Activated gamma-delta T cell treated with anti-CD3 and anti-CD28 coated beads, Interleukin-2, amount 50 U/mL, for 16 hours (primary cell): ENCODE results near the gene ENTPD8.
"Not testable (repeated sequence)": the region's sequence is repeated elsewhere in the genome, so short reads cannot be mapped to it uniquely, and the experiment has no call there.

Source experiments
- DNase-seq: peaks from one replicate; pipeline ENCODE4 v3.0.0-alpha.2; 2020; ENCODE audit warnings: low read depth

The ENTPD8 gene

DNA sequence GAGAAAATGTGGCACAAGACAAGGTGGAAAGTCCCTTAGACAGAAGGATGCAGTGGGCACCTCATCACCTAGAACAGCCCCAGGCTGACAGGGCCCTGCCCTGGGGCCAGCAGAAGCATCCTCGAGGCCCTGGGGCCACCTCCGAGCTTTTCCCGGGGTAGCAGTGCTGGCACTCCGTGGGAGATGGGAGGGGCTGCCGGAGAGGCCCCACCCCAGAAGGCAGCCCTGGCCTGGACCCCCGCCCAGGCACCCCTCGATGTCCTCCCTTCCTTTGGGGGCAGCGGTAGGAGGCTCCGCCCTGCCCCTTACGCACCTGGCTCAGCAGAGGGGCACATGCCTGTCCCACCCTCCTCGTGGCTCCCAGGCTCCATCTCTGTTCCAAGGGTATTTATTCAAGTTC, 35.7 kb upstream of the ENTPD8 start:
- DNase-seq: no peak

DNA sequence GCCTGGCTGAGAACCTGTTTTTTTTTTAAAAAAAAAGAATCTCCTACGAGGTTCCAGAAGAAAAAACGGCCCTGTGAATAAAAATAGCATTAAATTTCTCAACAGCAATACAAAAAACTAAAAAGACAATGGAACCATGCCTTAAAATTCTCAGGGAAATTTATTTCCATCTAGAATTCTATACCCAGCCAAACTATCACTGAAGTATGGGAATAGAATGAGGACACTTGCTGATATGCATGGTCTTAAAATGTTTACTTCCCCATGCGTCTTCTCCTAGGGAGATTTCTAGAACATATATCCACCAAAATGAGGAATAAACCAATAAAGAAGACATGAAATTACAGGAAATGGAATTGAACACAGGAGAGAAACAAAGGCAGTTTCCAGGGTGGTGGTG, 34.5 kb upstream of the ENTPD8 start:
- no peak for DNase-seq

DNA sequence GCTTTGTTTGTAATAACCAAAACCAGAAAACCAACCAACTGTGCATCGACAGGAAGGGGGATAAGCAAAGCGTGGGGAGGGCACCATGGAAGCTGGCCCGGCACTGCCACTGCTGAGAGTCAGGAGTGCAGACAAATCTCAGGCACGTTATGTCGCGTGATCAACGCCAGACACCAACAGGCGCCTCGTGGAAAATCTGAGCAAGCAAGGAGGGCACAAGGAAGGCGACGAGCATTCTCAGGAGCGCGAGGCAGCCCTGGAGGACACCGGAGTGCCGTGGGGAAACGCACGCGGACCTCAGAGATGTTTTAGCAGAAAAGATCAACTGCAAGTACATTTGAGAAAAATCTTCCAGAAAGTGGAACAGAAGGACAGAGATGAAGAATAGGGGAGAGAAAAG, 33.1 kb upstream of the ENTPD8 start:
- no peak for DNase-seq

DNA sequence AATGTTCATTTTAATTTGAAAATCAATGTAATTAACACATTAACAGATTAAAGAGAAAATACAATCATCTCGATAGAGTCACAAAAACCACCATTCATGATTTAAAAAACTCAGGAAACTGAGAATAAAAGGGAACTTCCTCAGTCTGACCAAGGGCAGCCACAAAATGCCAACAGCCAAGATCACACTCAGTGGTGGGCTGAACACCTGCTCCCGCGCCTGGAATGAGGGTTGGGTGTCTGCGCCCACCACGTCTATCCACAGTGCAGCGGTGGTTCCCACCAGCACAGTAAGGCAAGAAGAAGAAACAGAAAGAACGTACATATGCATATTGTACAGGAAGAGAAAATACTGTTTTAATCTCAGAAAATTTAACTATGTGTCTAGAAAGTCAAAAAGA, 29.6 kb upstream of the ENTPD8 start:
- no peak for DNase-seq

DNA sequence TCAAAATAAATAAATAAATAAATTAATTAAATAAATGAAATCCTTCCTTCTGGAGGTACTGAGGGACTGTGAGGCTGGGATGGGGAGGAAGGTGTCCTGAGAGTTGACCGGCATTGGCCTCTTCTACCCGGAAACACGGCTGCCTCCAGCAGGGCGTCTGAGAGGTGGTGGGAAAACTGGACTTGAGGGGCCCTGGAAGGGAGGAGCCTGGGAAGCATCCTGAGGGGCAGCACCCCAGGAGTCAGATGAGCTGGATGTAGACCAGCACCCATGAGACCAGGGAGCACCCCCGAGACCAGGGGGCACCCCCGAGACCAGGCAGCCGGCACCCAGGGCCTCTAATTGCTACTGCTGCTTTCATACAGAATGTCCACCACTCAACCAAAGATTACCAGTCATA, 26.7 kb upstream of the ENTPD8 start:
- DNase-seq: no peak

DNA sequence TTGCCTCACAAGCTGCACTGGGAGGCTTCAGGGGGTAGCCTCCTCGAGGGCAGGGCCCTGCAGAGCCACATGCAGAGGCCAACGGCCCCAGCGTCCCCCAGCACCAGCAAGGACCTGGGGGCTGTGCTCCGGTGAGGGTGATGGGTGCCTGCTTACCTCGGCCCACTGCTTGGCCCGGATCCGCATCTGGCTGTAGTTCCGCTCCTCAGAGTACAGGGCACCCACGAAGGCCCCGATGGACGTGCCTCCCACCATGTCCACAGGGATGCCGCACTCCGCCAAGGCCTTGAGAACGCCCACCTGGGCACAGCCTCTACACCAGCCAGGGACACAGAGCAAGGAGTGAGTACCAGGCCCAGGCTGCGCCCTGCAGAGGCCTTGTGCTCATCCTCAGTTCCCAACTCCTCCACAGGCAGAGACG, 26.0 kb upstream of the ENTPD8 start:
- DNase-seq: no peak

DNA sequence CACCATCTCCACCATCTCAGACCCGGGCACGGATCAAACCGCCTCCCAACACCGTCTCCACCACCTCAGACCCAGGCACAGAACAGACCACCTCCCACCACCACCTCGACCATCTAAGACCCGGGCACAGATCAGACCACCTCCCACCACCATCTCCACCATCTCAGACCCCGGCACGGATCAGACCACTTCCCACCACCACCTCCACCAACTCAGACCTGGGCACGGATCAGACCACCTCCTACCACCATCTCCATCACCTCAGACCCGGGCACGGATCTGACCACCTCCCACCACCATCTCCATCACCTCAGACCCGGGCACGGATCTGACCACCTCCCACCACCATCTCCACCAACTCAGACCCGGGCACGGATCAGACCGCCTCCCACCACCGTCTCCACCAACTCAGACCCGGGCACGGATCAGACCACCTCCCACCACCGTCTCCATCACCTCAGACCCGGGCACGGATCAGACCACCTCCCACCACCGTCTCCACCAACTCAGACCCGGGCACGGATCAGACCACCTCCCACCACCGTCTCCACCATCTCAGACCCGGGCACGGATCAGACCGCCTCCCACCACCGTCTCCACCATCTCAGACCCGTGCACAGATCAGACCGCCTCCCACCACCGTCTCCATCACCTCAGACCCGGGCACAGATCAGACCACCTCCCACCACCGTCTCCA, 25.4 kb upstream of the ENTPD8 start:
- not testable (repeated sequence) for DNase-seq

DNA sequence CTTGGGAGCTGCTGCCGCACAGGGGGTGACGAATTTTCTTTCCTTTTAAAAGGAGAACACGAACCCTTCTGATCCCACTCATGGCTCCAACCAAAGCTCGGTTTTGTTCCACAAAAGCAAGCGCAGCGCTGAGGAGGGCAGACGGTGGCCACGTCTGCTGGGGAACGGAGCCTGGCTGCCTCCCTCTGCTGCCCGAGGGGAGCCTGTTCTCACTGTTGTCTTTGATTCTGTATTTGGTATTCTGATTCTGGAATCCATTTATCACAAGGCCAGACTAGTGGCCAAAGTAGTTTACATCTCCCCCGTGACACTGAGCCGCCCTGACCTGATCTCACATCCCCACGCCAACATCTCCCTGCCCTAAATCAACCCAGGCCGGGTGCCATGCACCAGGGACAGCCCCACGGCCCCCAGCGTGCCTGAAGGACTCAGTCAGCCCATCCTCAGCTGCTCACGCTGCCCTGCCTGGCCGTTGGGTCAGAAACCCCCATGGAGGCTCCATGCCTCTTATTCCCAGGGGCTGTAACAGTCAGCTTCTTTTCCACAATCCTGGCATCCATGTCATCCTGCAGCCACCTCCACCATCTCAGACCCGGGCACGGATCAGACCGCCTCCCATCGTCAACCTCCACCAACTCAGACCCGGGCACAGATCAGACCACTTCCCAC, 24.7 kb upstream of the ENTPD8 start:
- no peak for DNase-seq

DNA sequence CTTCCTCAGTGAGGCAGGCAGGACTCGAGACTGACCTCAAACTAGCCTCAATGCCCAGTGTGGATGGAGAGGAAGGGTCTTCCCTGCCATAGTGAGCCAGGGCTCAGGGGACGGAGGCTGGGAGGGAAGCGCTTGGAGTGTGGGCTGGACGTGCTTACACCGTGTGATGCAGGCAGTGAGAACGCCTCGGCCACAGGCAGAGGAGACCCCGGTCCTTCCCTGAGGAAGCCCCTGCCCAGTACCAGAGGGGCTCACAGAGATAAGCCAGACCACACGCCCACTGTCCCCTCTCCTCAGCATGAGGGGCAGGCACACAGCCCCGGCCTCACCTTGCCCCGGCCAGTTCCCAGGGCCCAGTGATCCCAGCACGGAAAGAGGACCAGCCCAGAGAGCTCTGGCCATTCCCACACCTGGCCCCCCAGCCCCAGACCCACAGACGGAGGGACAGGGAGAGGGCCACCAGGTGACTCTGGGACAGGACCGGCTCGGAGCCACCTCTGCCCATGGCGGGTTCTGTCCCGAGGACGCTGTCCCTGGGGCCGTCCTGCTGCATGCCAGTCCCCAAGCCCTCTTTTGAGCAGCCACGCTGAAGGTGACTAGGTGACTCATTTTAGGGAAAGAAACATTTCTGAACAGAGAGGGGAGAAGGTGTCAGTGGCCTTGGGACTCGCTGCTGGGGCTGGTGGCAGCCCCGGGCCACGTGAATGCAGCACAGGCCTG, 24.0 kb upstream of the ENTPD8 start:
- no peak for DNase-seq

DNA sequence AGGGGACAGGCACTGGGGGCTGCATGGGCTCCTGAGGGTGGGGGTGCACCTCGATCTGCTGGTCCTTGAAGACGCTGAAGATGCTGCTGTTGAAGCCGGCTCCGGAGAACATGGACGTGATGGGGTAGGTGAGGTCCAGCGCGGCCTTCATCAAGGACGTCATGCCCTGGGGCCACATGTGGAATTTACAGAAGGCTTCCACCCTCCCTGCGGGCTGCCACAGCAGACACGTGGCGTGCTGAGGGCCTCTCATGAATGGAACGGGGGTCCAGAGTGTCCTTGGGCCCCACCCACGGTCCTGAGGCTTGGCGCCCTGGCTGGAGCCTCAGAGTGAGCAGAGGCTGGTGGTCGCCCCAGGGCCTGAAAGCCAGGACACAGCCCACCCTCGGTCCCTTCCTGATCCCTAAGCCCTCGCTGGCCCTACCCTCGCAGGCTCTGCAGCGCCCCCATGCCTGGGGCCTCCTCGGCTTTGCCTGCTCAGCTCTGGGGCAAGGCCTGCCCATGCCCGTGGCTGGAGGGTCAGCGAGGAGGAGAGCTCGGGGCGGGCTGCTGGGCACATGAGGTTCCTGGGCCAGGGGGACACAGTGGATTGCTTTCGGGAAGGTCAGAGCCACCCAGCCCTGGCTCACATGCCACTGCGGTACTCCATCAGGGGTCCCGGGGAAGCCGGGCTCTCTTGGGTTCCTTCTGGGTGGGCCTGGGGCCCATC, 23.3 kb upstream of the ENTPD8 start:
- no peak for DNase-seq

DNA sequence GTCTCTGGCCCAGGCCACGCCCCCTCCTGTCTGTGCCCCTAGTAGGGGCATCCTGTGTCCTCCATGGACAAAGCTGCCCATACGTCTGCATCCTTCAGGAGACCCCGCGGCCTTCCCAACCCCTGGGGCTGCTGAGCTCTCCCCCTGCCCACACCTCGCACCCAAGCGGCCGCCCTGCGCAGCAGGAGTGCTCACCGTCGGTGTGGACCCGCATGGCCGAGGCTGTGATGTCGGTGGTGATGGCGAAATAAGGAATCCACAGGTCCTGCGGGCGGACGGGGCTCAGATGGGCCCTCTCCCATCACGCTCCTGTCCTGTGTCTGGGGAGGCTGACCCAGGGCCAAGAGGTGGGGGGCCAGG, 22.8 kb upstream of the ENTPD8 start:
- no peak for DNase-seq

DNA sequence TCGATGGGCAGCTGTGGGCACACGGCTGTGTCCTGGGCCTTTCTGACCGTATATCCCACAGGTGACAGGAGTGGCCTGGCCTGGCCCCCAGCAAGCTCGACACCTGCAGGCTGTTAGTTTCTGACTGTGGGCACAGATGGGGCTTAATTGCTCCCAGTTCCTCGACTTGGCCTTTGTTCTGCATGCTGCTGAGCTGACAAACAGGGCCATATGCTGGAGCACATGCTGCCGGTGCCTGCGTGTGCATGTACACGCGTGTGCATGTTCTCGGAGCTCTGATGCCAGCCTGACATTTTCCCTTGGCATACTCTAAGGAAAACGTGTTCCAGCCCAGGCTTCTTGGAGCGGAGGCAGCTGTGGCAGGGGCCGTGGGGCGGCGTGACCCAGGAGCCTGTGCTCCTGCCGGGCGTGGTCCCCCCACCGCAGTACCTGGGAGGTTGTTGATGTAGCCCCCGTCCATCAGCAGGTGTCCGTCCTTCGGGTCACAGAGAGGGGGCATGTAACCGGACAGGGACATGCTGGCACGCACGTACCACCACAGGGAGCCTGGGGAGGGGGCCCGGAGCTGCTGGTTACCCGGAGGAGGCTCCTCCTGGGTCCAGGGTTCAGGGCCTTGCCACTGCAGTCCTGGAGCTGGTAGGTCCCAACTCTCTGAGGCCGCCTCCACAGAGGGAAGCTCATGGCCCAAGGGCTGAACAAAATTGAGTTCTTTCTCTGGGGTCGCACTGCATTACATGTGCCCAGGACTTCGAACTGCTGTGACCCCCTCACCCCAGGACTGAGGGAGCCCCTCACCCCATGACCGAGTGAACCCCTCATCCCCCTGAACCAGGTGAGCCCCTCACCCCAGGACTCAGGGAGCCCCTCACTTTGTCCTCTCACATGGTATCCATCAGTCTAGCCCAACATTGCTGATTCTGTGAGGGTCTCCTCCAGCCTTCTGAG, 22.1 kb upstream of the ENTPD8 start:
- DNase-seq: no peak

DNA sequence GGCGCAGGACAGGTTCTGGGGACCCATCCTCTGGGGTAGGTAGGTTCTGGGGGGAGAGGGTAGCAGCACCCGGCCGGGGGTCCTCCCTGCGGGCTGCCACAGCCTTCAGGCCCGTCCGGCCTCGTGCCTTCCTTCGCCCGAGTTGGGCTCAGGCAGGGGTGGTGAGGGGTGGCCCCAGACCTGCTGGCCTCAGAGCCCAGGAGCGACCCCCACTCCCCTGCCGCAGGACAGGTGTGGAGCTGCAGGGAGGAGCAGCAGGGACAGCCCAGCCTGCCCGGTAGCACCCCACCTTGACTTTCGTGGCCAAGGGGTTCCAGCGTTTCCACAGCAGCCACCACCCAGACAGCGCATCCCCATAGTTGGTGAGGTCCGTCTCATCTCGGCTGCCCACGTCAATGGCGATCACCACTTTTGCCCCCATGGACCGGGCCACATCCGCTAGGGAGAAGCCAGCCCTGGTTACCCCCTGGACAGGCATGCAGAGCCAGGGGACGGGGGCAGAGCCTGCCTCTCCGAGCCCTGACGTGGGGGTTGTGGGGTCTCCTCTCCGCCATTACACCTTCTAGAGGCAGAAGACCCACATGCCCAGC, 21.3 kb upstream of the ENTPD8 start:
- no peak for DNase-seq

DNA sequence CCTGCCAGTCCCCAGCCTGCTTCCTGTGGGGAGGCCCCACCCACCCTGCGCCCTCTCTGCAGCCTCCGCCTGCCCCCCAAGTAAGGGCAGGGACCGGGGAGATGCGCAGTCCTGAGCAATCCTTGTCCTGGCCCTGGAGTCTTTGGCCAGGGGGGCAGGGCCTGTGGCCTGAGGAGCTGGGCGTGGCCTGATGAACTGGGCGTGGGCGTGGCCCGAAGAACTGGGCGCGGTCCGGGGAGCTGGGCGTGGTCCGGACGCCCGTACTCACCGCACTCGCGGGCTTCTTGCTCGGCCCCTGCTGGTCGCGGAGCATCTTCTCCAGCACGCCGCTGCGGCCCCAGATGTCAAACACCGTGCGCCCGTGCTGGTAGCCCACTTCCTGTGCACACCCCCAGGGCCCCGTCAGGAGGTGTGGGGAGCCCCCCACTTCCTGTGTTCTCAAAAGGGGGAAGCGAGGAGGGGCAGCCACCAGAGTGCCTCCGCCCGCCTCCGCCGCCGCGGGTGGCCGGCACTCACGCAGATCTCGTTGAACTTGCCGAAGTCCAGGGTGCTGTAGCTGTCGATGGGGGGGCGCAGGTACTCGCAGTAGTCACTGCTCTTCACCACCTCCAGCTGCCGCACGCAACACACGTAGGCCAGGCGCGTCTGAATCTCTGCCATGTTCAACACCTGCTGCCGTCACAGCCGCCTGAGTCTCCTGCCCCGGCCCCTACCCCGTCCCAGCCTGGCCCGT, 20.7 kb upstream of the ENTPD8 start:
- DNase-seq: peak; percentile 84

DNA sequence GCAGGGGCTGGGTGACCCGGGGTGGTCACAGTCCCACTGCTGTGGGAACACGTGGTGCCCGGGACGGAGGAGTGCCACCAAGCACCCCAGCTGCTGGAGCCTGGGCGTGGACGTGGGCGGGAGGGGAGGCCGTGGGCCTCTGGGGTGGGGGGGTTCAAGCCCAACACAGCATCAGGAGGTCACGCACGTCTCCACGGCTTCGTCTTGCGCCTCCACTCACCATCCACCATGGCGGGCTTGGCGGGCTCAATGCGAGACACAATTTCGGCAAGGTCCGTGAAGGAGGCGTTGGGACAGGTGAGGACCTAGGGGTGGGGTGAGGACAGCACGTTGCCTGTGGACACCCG, 20.1 kb upstream of the ENTPD8 start:
- DNase-seq: no peak

DNA sequence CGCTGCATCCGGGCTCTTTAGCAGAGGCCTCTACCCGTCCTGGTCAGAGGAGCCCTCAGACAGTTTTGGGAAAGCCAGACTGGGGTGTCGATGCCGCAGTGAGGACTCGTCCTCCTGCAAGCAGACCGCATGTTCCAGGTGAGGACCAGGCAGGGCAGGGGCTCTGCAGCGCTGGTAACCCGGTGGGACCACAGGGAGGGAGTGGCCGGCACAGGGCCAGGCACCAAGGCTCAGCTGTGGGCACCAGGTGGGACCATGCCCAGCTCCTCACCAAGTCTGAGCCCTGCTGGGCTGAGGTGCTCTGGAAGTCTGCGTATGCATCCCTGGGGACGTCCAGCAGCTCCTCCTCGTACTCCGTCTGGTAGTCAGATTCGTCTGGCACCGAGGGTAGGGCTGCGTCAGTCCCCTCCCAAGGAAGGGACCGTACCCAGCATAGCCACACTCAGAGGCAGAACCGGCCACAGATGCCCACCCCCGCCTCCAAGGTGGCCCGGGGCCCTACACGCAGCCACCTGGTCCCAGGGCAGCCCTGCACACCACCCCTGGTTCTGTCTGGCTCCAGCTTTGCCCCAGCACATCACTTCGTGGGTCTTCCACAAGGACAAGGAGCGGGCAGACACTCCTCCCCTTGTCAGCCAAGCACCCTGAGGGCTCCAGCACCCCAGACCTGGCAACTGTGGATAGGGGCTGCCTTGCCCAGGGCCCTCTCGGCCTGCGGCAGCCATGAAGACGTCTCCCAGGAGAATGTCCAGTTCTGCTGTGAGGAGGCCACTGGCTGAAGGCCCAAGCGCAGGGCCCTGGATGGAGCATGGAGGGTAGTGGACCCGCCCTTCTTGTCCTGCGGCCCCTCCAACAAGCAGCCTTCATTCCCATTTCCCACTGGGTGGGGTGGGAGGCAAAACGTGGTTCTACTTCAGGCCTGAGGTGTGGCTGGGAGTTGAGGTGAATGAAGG, 19.5 kb upstream of the ENTPD8 start:
- no peak for DNase-seq

DNA sequence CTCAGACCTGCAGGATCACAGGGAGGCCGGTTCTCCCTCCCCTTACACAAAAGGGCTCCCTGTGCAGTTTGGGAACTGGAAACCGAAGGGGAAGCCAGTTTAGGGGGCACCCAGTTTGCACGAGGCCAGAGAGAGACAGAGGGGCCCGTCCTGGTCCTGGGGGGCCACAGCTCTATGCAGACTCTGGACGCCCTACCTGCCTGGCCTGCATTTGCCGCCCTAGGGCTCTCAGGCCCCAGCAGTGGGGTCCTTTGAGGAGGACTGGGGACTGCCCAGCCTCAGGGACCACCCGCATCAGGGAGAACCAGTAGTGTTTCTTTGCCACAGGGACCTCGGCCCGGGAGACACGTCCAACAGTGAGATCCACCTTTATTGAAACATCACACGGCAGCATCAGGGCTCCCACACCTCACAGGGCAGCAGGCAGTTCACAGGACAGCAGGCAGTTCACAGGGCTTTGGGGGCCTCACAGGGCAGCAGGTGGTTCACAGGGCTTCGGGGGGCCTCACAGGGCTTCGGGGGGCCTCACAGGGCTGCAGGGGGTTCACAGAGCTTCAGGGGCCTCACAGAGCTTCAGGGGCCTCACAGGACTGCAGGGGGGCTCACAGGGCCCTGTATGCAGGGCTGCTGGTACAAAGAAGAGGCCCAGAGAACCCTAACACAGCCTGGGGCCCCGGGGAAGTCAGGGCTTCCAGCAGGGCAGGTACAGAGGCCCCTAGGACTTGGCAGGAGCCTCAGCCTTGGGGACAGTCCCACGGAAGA, 18.6 kb upstream of the ENTPD8 start:
- no peak for DNase-seq

DNA sequence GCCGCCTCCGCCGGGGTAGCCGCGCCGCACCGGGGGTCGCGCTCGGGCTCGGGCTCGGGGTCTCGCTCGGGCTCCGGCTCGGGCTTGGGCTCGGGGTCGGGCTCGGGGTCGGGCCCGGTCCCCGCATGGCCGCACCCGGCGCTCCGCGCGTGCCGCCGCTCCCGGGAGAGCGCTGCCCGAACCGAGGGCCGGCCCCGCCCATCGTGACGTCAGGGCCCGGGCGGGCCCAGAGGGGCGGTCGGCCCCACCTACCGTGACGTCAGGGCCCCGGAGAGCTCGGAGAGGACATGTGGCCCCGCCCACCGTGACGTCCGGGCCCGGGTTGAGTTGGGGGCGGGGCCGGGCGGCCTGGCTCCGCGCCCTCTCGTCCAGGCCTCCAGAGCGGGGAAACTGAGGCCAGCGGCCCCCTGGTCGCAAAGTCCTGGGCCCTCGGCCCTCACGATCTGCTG, 18.0 kb upstream of the ENTPD8 start, which contains the start of gene NSMF:
TSS of gene NSMF (minus strand) at position 183 of the 449 bp plus-strand sequence. CDS start 232 bp downstream, outside the sequence.
- DNase-seq: peak; percentile 86
